SK-N-SH treated with all-trans-retinoic acid at 6 μM for 48 hours (cell line): ENCODE results near the gene WRAP73.

Experiments used
- ARNTL ChIP-seq: fragments of 450-650 bp; formaldehyde crosslinking; IDR thresholded peaks from 2 replicates; pipeline ENCODE4 v1.5.0; 2020; ENCODE audit warnings: low read depth, mild to moderate bottlenecking, moderate library complexity, borderline replicate concordance
- BACH2 ChIP-seq: fragments of 250-450 bp; sonication (Bioruptor Pico); IDR thresholded peaks from 2 replicates; pipeline ENCODE4 v1.9.0; 2021; ENCODE audit warnings: mild to moderate bottlenecking, borderline replicate concordance
- CREB5 ChIP-seq: fragments of 250-450 bp; sonication (Bioruptor Pico); IDR thresholded peaks from 2 replicates; pipeline ENCODE4 v1.5.1; 2020; ENCODE audit warnings: low read depth, mild to moderate bottlenecking, moderate library complexity
- ESRRG ChIP-seq: fragments of 250-450 bp; sonication (Bioruptor Pico); IDR thresholded peaks from 2 replicates; pipeline ENCODE4 v1.6.1; 2021; ENCODE audit warnings: mild to moderate bottlenecking
- GLIS3 ChIP-seq: fragments of 250-450 bp; sonication (Bioruptor Pico); IDR thresholded peaks from 2 replicates; pipeline ENCODE4 v1.5.0; 2020; ENCODE audit warnings: mild to moderate bottlenecking, moderate library complexity
- PATZ1 ChIP-seq: fragments of 250-450 bp; sonication (Bioruptor Pico); IDR thresholded peaks from 2 replicates; pipeline ENCODE4 v1.8.0; 2020; ENCODE audit warnings: mild to moderate bottlenecking, moderate library complexity, borderline replicate concordance
- POU6F1 ChIP-seq: fragments of 250-450 bp; sonication (Bioruptor Pico); IDR thresholded peaks from 2 replicates; pipeline ENCODE4 v1.8.0; 2021; ENCODE audit warnings: low read depth, mild to moderate bottlenecking, moderate library complexity, borderline replicate concordance
- RARB ChIP-seq: fragments of 250-450 bp; sonication (Bioruptor Pico); IDR thresholded peaks from 2 replicates; pipeline ENCODE4 v1.8.0; 2021; ENCODE audit warnings: mild to moderate bottlenecking, moderate library complexity
- SNAI2 ChIP-seq: fragments of 250-450 bp; sonication (Bioruptor Pico); IDR thresholded peaks from 2 replicates; pipeline ENCODE4 v1.5.0; 2020; ENCODE audit warnings: mild to moderate bottlenecking, moderate library complexity
- TCF4 ChIP-seq: fragments of 250-450 bp; sonication (Bioruptor Pico); IDR thresholded peaks from 2 replicates; pipeline ENCODE4 v1.8.0; 2021; ENCODE audit warnings: mild to moderate bottlenecking, moderate library complexity, borderline replicate concordance
- ZFP3 ChIP-seq: fragments of 250-450 bp; sonication (Bioruptor Pico); IDR thresholded peaks from 2 replicates; pipeline ENCODE4 v1.5.0; 2020; ENCODE audit warnings: mild to moderate bottlenecking, moderate library complexity
- ZFP30 ChIP-seq: fragments of 450-650 bp; formaldehyde crosslinking; IDR thresholded peaks from 2 replicates; pipeline ENCODE4 v1.5.0; 2022; ENCODE audit warnings: mild to moderate bottlenecking, moderate library complexity
- TF ChIP-seq, protein P1 (sequence below): fragments of 250-450 bp; sonication (Bioruptor Pico); IDR thresholded peaks from 2 replicates; pipeline ENCODE4 v1.5.1; 2021; ENCODE audit warnings: mild to moderate bottlenecking, moderate library complexity
- TF ChIP-seq, protein P2 (sequence below): fragments of 250-450 bp; sonication (Bioruptor Pico); IDR thresholded peaks from 2 replicates; pipeline ENCODE4 v1.5.0; 2020; ENCODE audit warnings: mild to moderate bottlenecking, moderate library complexity

GRCh38 chr1:3661631-3662030 is 11.7 kb upstream of the WRAP73 start:
- TF ChIP-seq ZFP3 (CRISPR knock-in tag) (no peak), ZFP30 (CRISPR knock-in tag) (no peak), RARB (CRISPR knock-in tag) (no peak), BACH2 (CRISPR knock-in tag) (no peak), ARNTL (no peak), CREB5 (no peak), SNAI2 (CRISPR knock-in tag) (no peak), PATZ1 (CRISPR knock-in tag) (no peak), GLIS3 (no peak), TCF4 (CRISPR knock-in tag) (no peak), ESRRG (CRISPR knock-in tag) (no peak), POU6F1 (CRISPR knock-in tag) (no peak)
- TF ChIP-seq, protein P1, sequence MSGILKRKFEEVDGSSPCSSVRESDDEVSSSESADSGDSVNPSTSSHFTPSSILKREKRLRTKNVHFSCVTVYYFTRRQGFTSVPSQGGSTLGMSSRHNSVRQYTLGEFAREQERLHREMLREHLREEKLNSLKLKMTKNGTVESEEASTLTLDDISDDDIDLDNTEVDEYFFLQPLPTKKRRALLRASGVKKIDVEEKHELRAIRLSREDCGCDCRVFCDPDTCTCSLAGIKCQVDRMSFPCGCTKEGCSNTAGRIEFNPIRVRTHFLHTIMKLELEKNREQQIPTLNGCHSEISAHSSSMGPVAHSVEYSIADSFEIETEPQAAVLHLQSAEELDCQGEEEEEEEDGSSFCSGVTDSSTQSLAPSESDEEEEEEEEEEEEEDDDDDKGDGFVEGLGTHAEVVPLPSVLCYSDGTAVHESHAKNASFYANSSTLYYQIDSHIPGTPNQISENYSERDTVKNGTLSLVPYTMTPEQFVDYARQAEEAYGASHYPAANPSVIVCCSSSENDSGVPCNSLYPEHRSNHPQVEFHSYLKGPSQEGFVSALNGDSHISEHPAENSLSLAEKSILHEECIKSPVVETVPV = no peak
- TF ChIP-seq, protein P2, sequence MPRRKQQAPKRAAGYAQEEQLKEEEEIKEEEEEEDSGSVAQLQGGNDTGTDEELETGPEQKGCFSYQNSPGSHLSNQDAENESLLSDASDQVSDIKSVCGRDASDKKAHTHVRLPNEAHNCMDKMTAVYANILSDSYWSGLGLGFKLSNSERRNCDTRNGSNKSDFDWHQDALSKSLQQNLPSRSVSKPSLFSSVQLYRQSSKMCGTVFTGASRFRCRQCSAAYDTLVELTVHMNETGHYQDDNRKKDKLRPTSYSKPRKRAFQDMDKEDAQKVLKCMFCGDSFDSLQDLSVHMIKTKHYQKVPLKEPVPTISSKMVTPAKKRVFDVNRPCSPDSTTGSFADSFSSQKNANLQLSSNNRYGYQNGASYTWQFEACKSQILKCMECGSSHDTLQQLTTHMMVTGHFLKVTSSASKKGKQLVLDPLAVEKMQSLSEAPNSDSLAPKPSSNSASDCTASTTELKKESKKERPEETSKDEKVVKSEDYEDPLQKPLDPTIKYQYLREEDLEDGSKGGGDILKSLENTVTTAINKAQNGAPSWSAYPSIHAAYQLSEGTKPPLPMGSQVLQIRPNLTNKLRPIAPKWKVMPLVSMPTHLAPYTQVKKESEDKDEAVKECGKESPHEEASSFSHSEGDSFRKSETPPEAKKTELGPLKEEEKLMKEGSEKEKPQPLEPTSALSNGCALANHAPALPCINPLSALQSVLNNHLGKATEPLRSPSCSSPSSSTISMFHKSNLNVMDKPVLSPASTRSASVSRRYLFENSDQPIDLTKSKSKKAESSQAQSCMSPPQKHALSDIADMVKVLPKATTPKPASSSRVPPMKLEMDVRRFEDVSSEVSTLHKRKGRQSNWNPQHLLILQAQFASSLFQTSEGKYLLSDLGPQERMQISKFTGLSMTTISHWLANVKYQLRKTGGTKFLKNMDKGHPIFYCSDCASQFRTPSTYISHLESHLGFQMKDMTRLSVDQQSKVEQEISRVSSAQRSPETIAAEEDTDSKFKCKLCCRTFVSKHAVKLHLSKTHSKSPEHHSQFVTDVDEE (CRISPR knock-in tag) = no peak
